Esophagus muscularis mucosa (tissue), 4 donors: ENCODE measurements around the gene ARPC2. TPM values are rescaled to one million over a fixed set of nuclear protein-coding genes. Genes with fewer than 3 reads are reported as not detected.

Experiments
- DNase-seq: peaks from one replicate; pipeline ENCODE4 v3.0.0-alpha.2; 2017; ENCODE audit errors: extremely low spot score
- H3K27ac ChIP-seq, 4 donors: fragments of 200-600 bp; sonication (generic); replicated peaks in 1 of 4; 1 replicate in 3 of 4; 2 replicates in 1 of 4; pipeline ENCODE4 v1.5.1; 2016 to 2019; ENCODE audit warnings: mild to moderate bottlenecking in 1 of 4
- H3K27me3 ChIP-seq, 4 donors: fragments of 200-600 bp; sonication (generic); one replicate each; pipeline versions ENCODE4 v1.5.1 to v1.6.0; 2016 to 2019
- H3K36me3 ChIP-seq, 4 donors: fragments of 200-600 bp; sonication (generic); one replicate each; pipeline ENCODE4 v1.5.1; 2016 to 2019
- H3K4me1 ChIP-seq, 4 donors: fragments of 200-600 bp; sonication (generic); one replicate each; pipeline ENCODE4 v1.5.1; 2016 to 2019
- H3K4me3 ChIP-seq, 4 donors: fragments of 200-600 bp; sonication (generic); 1 replicate in 2 of 4; 2 replicates in 2 of 4; pipeline ENCODE4 v1.5.1; 2016 to 2019; ENCODE audit warnings: mild to moderate bottlenecking in 4 of 4, moderate library complexity in 1 of 4
- H3K9me3 ChIP-seq, 4 donors: fragments of 200-600 bp; sonication (generic); 1 replicate in 3 of 4; 2 replicates in 1 of 4; pipeline ENCODE4 v1.5.1; 2016 to 2019
- CTCF ChIP-seq, 3 experiments: fragments of 200-600 bp in 2 of 3; fragments of 450-650 bp in 1 of 3; sonication (generic) in 2 of 3; IDR thresholded peaks; one replicate each; pipeline ENCODE4 v1.5.1; 2017 to 2019; ENCODE audit warnings: antibody characterized with exemption in 3 of 3, mild to moderate bottlenecking in 2 of 3, moderate library complexity in 1 of 3
- EP300 ChIP-seq: sonication (generic); formaldehyde crosslinking; IDR thresholded peaks from one replicate; pipeline ENCODE4 v1.6.1; 2017; ENCODE audit warnings: antibody characterized with exemption
- POLR2A ChIP-seq: fragments of 450-650 bp; IDR thresholded peaks from one replicate; pipeline ENCODE4 v1.6.1; 2017; ENCODE audit warnings: antibody characterized with exemption, moderate library complexity, mild to moderate bottlenecking, low read depth
- POLR2AphosphoS5 ChIP-seq, 2 donors: sonication (generic); formaldehyde crosslinking; IDR thresholded peaks; one replicate each; pipeline ENCODE4 v1.6.1; 2017; ENCODE audit warnings: antibody characterized with exemption in 2 of 2
- WGBS: methylation state at CpG from one replicate; pipeline ENCODE4 v1.1.5; 2018; 5-methylcytosine and 5-hydroxymethylcytosine counted together
- intact Hi-C: fragments of 100-400 bp; cut with DNase I; formaldehyde crosslinking; loops from one replicate; pipeline ENCODE4 v1.15.1; 2023
- total RNA-seq, 4 donors: library from RNA; depleted of rRNA; stranded (reverse); fragments of >200 nt; gene quantifications; one replicate each; pipeline versions ENCODE4 v1.1.0 to v1.2.1, GENCODE V29; 2016

The ARPC2 gene
- total RNA-seq, 4 donors from 2014 or later: 257 to 300 (median 270) TPM

DNA sequence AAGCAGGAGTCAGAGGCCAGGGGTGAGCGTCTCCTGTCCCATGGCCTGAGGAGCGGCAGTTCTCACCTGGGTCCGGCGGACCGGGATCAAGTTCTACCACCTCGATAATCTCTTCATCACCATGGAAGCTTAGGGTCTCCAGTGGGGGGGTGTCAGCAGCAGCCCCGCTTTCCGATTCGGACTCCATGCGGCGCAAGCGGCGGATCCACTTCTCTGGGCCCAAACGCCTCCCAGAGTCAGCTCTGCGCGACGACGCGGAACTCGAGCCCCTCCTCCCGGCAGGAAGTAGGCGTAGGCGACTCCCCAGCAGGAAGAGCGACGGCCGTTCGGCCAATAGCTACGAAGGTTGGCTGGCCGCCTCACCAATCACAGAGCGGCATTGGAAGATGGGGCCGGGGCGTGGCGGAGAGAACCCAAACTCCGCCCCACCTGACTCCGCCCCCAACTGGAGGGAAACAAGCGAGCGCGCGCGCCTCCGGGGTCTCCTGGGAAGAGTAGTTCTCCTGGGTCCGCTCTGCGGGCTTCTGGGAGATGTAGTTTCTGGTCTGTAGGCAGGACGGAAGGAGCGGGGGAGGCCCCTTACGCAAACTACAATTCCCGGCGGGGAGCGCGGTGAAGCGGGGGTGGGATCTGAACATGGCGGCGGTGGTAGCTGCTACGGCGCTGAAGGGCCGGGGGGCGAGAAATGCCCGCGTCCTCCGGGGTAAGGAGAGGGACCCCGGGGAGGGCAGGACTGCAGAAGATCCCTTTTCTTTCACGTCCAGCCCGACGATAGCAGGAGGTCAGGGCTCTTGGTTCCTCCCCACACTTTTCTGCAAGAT, 53.1 kb downstream of the ARPC2 start, which contains the start of the genes AAMP and PNKD:
Gene AAMP (minus strand): TSS at position 238 of the 821 bp plus-strand sequence. CDS start 51 bp downstream, at position 187.
Gene PNKD (plus strand): TSS at position 620 of the 821 bp plus-strand sequence. CDS start 17 bp downstream, at position 637.
- peak; percentile 100 for DNase-seq
- under 1% methylated on average over 45 of the region's 64 CpGs for WGBS
- peak within 1 kb of the TSS; percentile 79 to 87 (median 84) for H3K27ac ChIP-seq
- no peaks in the 10 kb centered on the region for H3K9me3 ChIP-seq
- intact Hi-C loops: loop anchor here (5.0 kb wide), 1 partner anchor 127 kb away; the partner anchor contains the start of gene CTDSP1
- TF ChIP-seq POLR2AphosphoS5 (IDR thresholded peaks at IDR 0.05) (peak; percentile 87 to 92), CTCF (IDR thresholded peaks at IDR 0.05) (peak in 2 of 3 experiments; percentile 25 to 28), POLR2A (peak; percentile 49), EP300 (no peak)
- H3K36me3 ChIP-seq: peaks cover 29 to 55% (median 47%) of the 10 kb centered on the region in 4 donors
- peaks cover 47 to 72% (median 52%) of the 10 kb centered on the region in 4 donors for H3K4me1 ChIP-seq
- no peaks in the 10 kb centered on the region for H3K27me3 ChIP-seq
- H3K4me3 ChIP-seq: peak within 1 kb of the TSS; percentile 86 to 94 (median 90)

DNA sequence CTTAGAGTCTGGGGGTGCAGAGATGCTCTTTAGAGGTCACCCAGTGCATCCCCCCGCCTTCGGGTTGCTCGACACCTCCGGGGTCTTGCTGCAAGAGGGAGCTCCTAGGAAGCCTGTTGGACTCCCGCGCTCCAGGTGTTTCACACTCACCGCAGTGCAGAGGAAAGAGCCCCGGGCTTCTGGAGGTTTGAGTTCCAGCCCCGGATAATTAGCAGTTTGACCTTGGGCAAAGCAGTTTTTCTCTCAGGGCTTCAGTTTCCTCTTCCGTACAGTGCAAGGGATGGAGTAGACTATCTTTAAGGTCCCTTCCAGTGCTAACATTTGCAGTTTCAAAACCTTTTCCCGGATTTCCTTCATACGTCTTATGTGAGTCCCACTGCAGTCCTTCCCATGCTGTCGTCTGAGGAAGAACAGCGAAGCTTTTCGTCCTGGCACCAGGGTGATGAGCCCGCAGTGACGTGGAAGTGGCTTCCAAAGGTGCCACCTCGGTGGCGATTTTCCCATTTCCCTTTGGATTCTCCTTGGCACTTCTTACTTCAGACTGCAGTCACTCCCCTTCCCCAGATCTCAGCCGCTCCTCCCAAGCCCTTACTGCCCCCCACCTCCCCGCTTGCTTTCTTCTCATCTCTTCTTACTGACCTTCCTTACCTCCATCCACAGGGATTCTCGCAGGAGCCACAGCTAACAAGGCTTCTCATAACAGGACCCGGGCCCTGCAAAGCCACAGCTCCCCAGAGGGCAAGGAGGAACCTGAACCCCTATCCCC, 53.9 kb downstream of the ARPC2 start:
- H3K4me3 ChIP-seq: peak overlapping the region; percentile 86 to 94 (median 90)
- intact Hi-C loops: loop anchor here (5.0 kb wide), 1 partner anchor 126 kb away; the partner anchor contains the start of gene CTDSP1
- 4% methylated on average over 21 of the region's 23 CpGs for WGBS
- peak in 1 of 2 donors; percentile 17 for TF ChIP-seq POLR2AphosphoS5 (IDR thresholded peaks at IDR 0.05)
- no peak for TF ChIP-seq POLR2A
- DNase-seq: no peak
- peak overlapping the region; percentile 73 to 79 (median 76) for H3K27ac ChIP-seq
- H3K4me1 ChIP-seq: peaks cover 47 to 80% (median 52%) of the 10 kb centered on the region in 4 donors
- H3K27me3 ChIP-seq: no peaks in the 10 kb centered on the region
- H3K9me3 ChIP-seq: no peaks in the 10 kb centered on the region
- H3K36me3 ChIP-seq: peaks cover 32 to 55% (median 47%) of the 10 kb centered on the region in 4 donors

DNA sequence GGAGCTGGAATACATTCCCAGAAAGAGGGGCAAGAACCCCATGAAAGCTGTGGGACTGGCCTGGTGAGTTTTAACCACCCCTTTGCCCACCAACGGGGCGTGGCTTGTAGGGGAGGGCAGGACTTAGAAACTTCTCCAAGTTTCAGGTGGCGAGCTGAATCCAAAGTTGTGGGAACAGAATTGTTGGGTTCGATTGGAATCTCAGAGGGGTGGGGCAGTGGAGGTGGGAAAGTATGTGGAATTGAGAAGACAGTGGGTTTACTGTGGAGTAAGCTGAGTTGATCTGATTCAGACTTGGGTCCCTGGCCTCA, 54.5 kb downstream of the ARPC2 start:
- intact Hi-C loops: loop anchor here (5.0 kb wide), 1 partner anchor 126 kb away; the partner anchor contains the start of gene CTDSP1
- H3K27ac ChIP-seq: peak overlapping the region; percentile 73 to 79 (median 76)

GRCh38 chr2:218271865-218272530, 55.0 kb downstream of the ARPC2 start:
- Histone ChIP-seq H3K4me1 (peaks cover 47 to 77% (median 51%) of the 10 kb centered on the region in 4 donors), H3K9me3 (no peaks in the 10 kb centered on the region), H3K27me3 (no peaks in the 10 kb centered on the region), H3K27ac (peak overlapping the region; percentile 73 to 79 (median 76)), H3K4me3 (peak overlapping the region; percentile 7 to 94 (median 90)), H3K36me3 (peaks cover 35 to 55% (median 47%) of the 10 kb centered on the region in 4 donors)
- TF ChIP-seq EP300: no peak
- no peak for TF ChIP-seq POLR2AphosphoS5 (IDR thresholded peaks at IDR 0.05)
- no peak for TF ChIP-seq POLR2A
- TF ChIP-seq CTCF (IDR thresholded peaks at IDR 0.05): no peak
- no peak for DNase-seq
- 62% methylated on average over 5 of the region's 5 CpGs for WGBS
- intact Hi-C loops: loop anchor here (5.0 kb wide), 1 partner anchor 125 kb away; the partner anchor contains the start of gene CTDSP1

More for the DNA sequence above, 54.5 kb downstream of the ARPC2 start:
- WGBS: 67% methylated on average over 4 of the region's 4 CpGs
- Histone ChIP-seq H3K36me3 (peaks cover 32 to 55% (median 47%) of the 10 kb centered on the region in 4 donors), H3K27me3 (no peaks in the 10 kb centered on the region), H3K4me3 (peak overlapping the region; percentile 86 to 94 (median 90)), H3K4me1 (peaks cover 47 to 80% (median 51%) of the 10 kb centered on the region in 4 donors), H3K9me3 (no peaks in the 10 kb centered on the region)
- no peak for DNase-seq
- TF ChIP-seq EP300 (no peak), CTCF (IDR thresholded peaks at IDR 0.05) (no peak), POLR2AphosphoS5 (IDR thresholded peaks at IDR 0.05) (no peak), POLR2A (no peak)
